ENCODE data around the gene UFL1.

DNA sequence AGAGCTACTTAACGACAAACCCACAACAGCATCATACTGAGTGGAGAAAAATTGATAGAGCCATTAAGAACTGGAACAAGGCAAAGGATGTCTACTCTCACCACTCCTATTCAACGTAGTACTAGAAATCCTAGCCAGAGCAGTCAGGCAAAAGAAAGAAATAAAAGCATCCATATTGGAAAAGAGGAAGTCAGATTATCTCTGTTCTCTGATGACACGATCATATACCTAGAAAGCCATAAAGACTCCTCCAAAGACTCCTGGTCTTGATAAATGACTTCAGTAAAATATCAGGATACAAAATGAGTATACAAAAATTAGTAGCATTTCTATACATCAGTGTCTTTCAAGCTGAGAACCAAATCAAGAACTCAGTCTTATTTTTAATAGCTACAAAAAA lies 24.3 kb downstream of the UFL1 start:
- TF ChIP-seq CEBPB (IDR thresholded peaks at IDR 0.05), result no peak
- TF ChIP-seq, protein P1, sequence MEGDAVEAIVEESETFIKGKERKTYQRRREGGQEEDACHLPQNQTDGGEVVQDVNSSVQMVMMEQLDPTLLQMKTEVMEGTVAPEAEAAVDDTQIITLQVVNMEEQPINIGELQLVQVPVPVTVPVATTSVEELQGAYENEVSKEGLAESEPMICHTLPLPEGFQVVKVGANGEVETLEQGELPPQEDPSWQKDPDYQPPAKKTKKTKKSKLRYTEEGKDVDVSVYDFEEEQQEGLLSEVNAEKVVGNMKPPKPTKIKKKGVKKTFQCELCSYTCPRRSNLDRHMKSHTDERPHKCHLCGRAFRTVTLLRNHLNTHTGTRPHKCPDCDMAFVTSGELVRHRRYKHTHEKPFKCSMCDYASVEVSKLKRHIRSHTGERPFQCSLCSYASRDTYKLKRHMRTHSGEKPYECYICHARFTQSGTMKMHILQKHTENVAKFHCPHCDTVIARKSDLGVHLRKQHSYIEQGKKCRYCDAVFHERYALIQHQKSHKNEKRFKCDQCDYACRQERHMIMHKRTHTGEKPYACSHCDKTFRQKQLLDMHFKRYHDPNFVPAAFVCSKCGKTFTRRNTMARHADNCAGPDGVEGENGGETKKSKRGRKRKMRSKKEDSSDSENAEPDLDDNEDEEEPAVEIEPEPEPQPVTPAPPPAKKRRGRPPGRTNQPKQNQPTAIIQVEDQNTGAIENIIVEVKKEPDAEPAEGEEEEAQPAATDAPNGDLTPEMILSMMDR (IDR thresholded peaks at IDR 0.05), result no peak
- TF ChIP-seq CHD2 (IDR thresholded peaks at IDR 0.05; ENCODE audit: low read length, partially characterized antibody), result no peak
- no peak for TF ChIP-seq HEYL (CRISPR knock-in tag; IDR thresholded peaks at IDR 0.05)
- TF ChIP-seq POLR2A (IDR thresholded peaks at IDR 0.05; ENCODE audit: low read length), result no peak
